Caki2 (cell line): ENCODE data around the gene NPHP1. TPM values are rescaled to one million over a fixed set of nuclear protein-coding genes. Genes with fewer than 3 reads are reported as not detected.
"Not testable (repeated sequence)": the region's sequence is repeated elsewhere in the genome, so short reads cannot be mapped to it uniquely, and the experiment has no call there.

Experiments used
- DNase-seq: peaks from one replicate; pipeline ENCODE4 v3.0.0-alpha.2; 2015; ENCODE audit warnings: low read depth
- in situ Hi-C: cut with HindIII; loops from 2 replicates; pipeline ENCODE4 v1.10.0; 2016; ENCODE audit warnings: low sequenced_read_pairs, low pct_unique_long_range_greater_than_20kb, mixed read lengths
- total RNA-seq: library from RNA; depleted of rRNA; stranded (reverse); fragments of >200 nt; shearing (Covaris generic); gene quantifications from 2 replicates; pipeline ENCODE4 v1.2.3, GENCODE V29; 2014; ENCODE audit warnings: low replicate concordance

NPHP1 gene
- total RNA-seq, 1 experiment from 2014 or later: 4.9 TPM

- peak; percentile 85 for DNase-seq
- in situ Hi-C loops: no loop called here
Observed at GRCh38 chr2:110211938-110212858, 7.4 kb upstream of the NPHP1 start, which contains the start of gene MTLN. MTLN (minus strand) TSS chr2:110212547; CDS start chr2:110212525, 22 bp downstream.

- in situ Hi-C loops: no loop called here
- DNase-seq: no peak
Observed at GRCh38 chr2:110205660-110206455, 1.0 kb upstream of the NPHP1 start.

- in situ Hi-C loops: no loop called here
- no peak for DNase-seq
Observed at GRCh38 chr2:110198016-110198415, 6.8 kb downstream of the NPHP1 start.

- in situ Hi-C loops: no loop called here
- no peak for DNase-seq
Observed at GRCh38 chr2:110197452-110197851, 7.4 kb downstream of the NPHP1 start.

- DNase-seq, in situ Hi-C loops: not testable (repeated sequence)
Observed at GRCh38 chr2:110190169-110190568, 14.6 kb downstream of the NPHP1 start.

- DNase-seq: no peak
- in situ Hi-C loops: no loop called here
Observed at GRCh38 chr2:110182449-110182848, 22.4 kb downstream of the NPHP1 start.

- in situ Hi-C loops: no loop called here
Observed at GRCh38 chr2:110180036-110180435, 24.8 kb downstream of the NPHP1 start.

GRCh38 chr2:110173523-110173922 is 31.3 kb downstream of the NPHP1 start:
- DNase-seq: no peak
- in situ Hi-C loops: no loop called here

More at GRCh38 chr2:110180036-110180435, 24.8 kb downstream of the NPHP1 start:
- no peak for DNase-seq

- in situ Hi-C loops: no loop called here
Observed at GRCh38 chr2:110172506-110172905, 32.3 kb downstream of the NPHP1 start.

GRCh38 chr2:110170102-110170501 is 34.7 kb downstream of the NPHP1 start:
- in situ Hi-C loops: no loop called here
- no peak for DNase-seq

More at GRCh38 chr2:110172506-110172905, 32.3 kb downstream of the NPHP1 start:
- DNase-seq: no peak

- no peak for DNase-seq
Observed at GRCh38 chr2:110167326-110168000, 37.4 kb downstream of the NPHP1 start.

GRCh38 chr2:110166266-110166665 is 38.5 kb downstream of the NPHP1 start:
- no peak for DNase-seq
- in situ Hi-C loops: no loop called here

More at GRCh38 chr2:110167326-110168000, 37.4 kb downstream of the NPHP1 start:
- in situ Hi-C loops: no loop called here

- peak; percentile 55 for DNase-seq
- in situ Hi-C loops: no loop called here
Observed at GRCh38 chr2:110157153-110157793, 47.5 kb downstream of the NPHP1 start.

- DNase-seq, in situ Hi-C loops: not testable (repeated sequence)
Observed at GRCh38 chr2:110154828-110155227, 50.0 kb downstream of the NPHP1 start.

GRCh38 chr2:110154188-110154587 is 50.6 kb downstream of the NPHP1 start:
- in situ Hi-C loops, DNase-seq: not testable (repeated sequence)

GRCh38 chr2:110153416-110153815 is 51.4 kb downstream of the NPHP1 start:
- in situ Hi-C loops: no loop called here
- DNase-seq: no peak

- in situ Hi-C loops: no loop called here
- no peak for DNase-seq
Observed at GRCh38 chr2:110152943-110153342, 51.9 kb downstream of the NPHP1 start.
